IMR-90 (cell line): Measurements from ENCODE around the gene APCDD1. TPM values are rescaled to one million over a fixed set of nuclear protein-coding genes. Genes with fewer than 3 reads are reported as not detected.

Source experiments
- ATAC-seq: fragments of 200-7000 bp; cut with Tn5 transposase; 2 replicates; pipeline ENCODE4 v1.9.1; 2020; ENCODE audit warnings: low read depth, mild to moderate bottlenecking, moderate library complexity
- BruUV-seq: library from RNA; stranded (reverse); fragments of 400-500 nt; replicated peaks from 2 replicates; lab custom pipeline; 2021; lab: Mats Ljungman, UMichigan
- CTCF ChIA-PET: fragments of 300-600 bp; formaldehyde crosslinking; extraction: SDS; loops from one replicate; lab custom pipeline; 2021; ENCODE audit warnings: antibody characterized with exemption; lab: Yijun Ruan, JAX
- POLR2A ChIA-PET: fragments of 300-600 bp; sonication (Branson Sonifier 250); formaldehyde crosslinking; loops from one replicate; lab custom pipeline; 2022; ENCODE audit warnings: antibody characterized with exemption; ENCODE audit not compliant: unreplicated experiment; lab: Charles Lee
- DNase-seq: peaks from one replicate; pipeline ENCODE4 v3.0.0; 2013
- H2AFZ ChIP-seq: replicated peaks from 2 replicates; pipeline ENCODE3; 2013; ENCODE audit warnings: low read length, mild to moderate bottlenecking; ENCODE audit not compliant: poor library complexity
- H2AK5ac ChIP-seq: 2 replicates; pipeline ENCODE4 v1.6.1; 2013; ENCODE audit warnings: low read depth, low read length, inconsistent platforms
- H2AK9ac ChIP-seq: replicated peaks from 2 replicates; pipeline ENCODE3; 2013; ENCODE audit warnings: mild to moderate bottlenecking, low read depth, low read length, moderate library complexity; ENCODE audit not compliant: poor library complexity
- H2BK120ac ChIP-seq: 2 replicates; pipeline ENCODE4 v1.6.1; 2013; ENCODE audit warnings: low read depth, low read length, inconsistent platforms
- H2BK15ac ChIP-seq: 3 replicates; pipeline ENCODE4 v1.6.1; 2013; ENCODE audit warnings: low read depth, low read length, inconsistent platforms
- H2BK20ac ChIP-seq: 2 replicates; pipeline ENCODE4 v1.6.1; 2013; ENCODE audit warnings: low read depth, mild to moderate bottlenecking, inconsistent platforms, low read length, moderate library complexity
- H2BK5ac ChIP-seq: 2 replicates; pipeline ENCODE4 v1.6.1; 2013; ENCODE audit warnings: mild to moderate bottlenecking, low read depth, low read length, inconsistent platforms; ENCODE audit not compliant: poor library complexity, severe bottlenecking
- H3K14ac ChIP-seq: replicated peaks from 2 replicates; pipeline ENCODE4 v1.6.1; 2013; ENCODE audit warnings: low read depth, low read length, inconsistent platforms
- H3K18ac ChIP-seq: 2 replicates; pipeline ENCODE4 v1.6.1; 2013; ENCODE audit warnings: low read depth, low read length, control low read depth
- H3K23ac ChIP-seq: 2 replicates; pipeline ENCODE4 v1.6.1; 2013; ENCODE audit warnings: low read depth, low read length, inconsistent platforms
- H3K27ac ChIP-seq: 2 replicates; pipeline ENCODE4 v1.5.1; 2013; ENCODE audit warnings: mild to moderate bottlenecking, control low read depth, low read length; ENCODE audit not compliant: insufficient read depth
- H3K27me3 ChIP-seq: 2 replicates; pipeline ENCODE4 v1.6.1; 2013; ENCODE audit warnings: low read length; ENCODE audit not compliant: control insufficient read depth, insufficient read depth
- H3K36me3 ChIP-seq: 2 replicates; pipeline ENCODE4 v1.6.1; 2013; ENCODE audit warnings: low read length, mixed read lengths; ENCODE audit not compliant: control insufficient read depth, insufficient read depth
- H3K4ac ChIP-seq: 2 replicates; pipeline ENCODE4 v1.6.1; 2013; ENCODE audit warnings: low read depth, low read length, inconsistent platforms
- H3K4me1 ChIP-seq: 2 replicates; pipeline ENCODE4 v1.6.1; 2013; ENCODE audit warnings: low read length, mixed read lengths; ENCODE audit not compliant: control insufficient read depth, insufficient read depth
- H3K4me2 ChIP-seq: 2 replicates; pipeline ENCODE4 v1.6.1; 2013; ENCODE audit warnings: low read depth, mild to moderate bottlenecking, control low read depth, low read length, moderate library complexity
- H3K4me3 ChIP-seq: 2 replicates; pipeline ENCODE4 v1.5.1; 2013; ENCODE audit warnings: low read depth, mild to moderate bottlenecking, control low read depth, low read length, moderate library complexity; ENCODE audit not compliant: insufficient read depth
- H3K56ac ChIP-seq: 2 replicates; pipeline ENCODE4 v1.6.1; 2013; ENCODE audit warnings: low read length, inconsistent platforms; ENCODE audit not compliant: insufficient read depth; ENCODE audit errors: extremely low read depth
- H3K79me1 ChIP-seq, 2 experiments: 2 replicates each; pipeline ENCODE4 v1.6.1; 2013; ENCODE audit warnings: low read length in 2 of 2, inconsistent platforms in 1 of 2, low read depth in 1 of 2
- H3K9ac ChIP-seq: 2 replicates; pipeline ENCODE4 v1.6.1; 2013; ENCODE audit warnings: low read depth, low read length, control low read depth
- H3K9me1 ChIP-seq: 2 replicates; pipeline ENCODE4 v1.6.1; 2013; ENCODE audit warnings: low read length, inconsistent platforms; ENCODE audit not compliant: insufficient read depth
- H3K9me3 ChIP-seq: 2 replicates; pipeline ENCODE4 v1.6.1; 2013; ENCODE audit warnings: low read length; ENCODE audit not compliant: control insufficient read depth, insufficient read depth
- H4K20me1 ChIP-seq: 2 replicates; pipeline ENCODE4 v1.6.1; 2013; ENCODE audit warnings: low read length, inconsistent platforms; ENCODE audit not compliant: insufficient read depth
- H4K5ac ChIP-seq: 2 replicates; pipeline ENCODE4 v1.6.1; 2013; ENCODE audit warnings: mild to moderate bottlenecking, low read depth, low read length, control low read depth
- H4K8ac ChIP-seq, 2 experiments: 2 replicates each; pipeline ENCODE4 v1.6.1; 2013; ENCODE audit warnings: low read depth in 2 of 2, low read length in 2 of 2, control low read depth in 1 of 2, inconsistent platforms in 1 of 2
- H4K91ac ChIP-seq: 2 replicates; pipeline ENCODE4 v1.6.1; 2013; ENCODE audit warnings: low read depth, low read length, inconsistent platforms; ENCODE audit not compliant: insufficient read depth
- BHLHE40 ChIP-seq: fragments of 150-350 bp; IDR thresholded peaks from 2 replicates; pipeline ENCODE4 v1.6.1; 2016; ENCODE audit warnings: mild to moderate bottlenecking, low read depth, low read length
- CEBPB ChIP-seq: IDR thresholded peaks from 2 replicates; pipeline ENCODE4 v1.6.1; 2012; ENCODE audit warnings: low read depth, low read length, improper control_type of control experiment
- CHD1 ChIP-seq: IDR thresholded peaks from 2 replicates; pipeline ENCODE4 v1.6.1; 2012; ENCODE audit warnings: low read depth, low read length, improper control_type of control experiment
- CTCF ChIP-seq: conservative IDR thresholded peaks from 2 replicates; pipeline ENCODE4 v1.5.1; 2012; ENCODE audit warnings: mild to moderate bottlenecking, low read depth, low read length, improper control_type of control experiment
- FOS ChIP-seq: fragments of 150-350 bp; IDR thresholded peaks from 2 replicates; pipeline ENCODE4 v1.6.1; 2016; ENCODE audit warnings: low read depth, low read length
- MAFK ChIP-seq: IDR thresholded peaks from 2 replicates; pipeline ENCODE4 v1.6.1; 2012; ENCODE audit warnings: low read depth, low read length, improper control_type of control experiment
- MAZ ChIP-seq: IDR thresholded peaks from 2 replicates; pipeline ENCODE4 v1.6.1; 2012; ENCODE audit warnings: low read depth, mild to moderate bottlenecking, low read length, improper control_type of control experiment, moderate library complexity, borderline replicate concordance
- MXI1 ChIP-seq: IDR thresholded peaks from 2 replicates; pipeline ENCODE4 v1.6.1; 2012; ENCODE audit warnings: low read depth, mild to moderate bottlenecking, low read length, moderate library complexity, borderline replicate concordance
- NFE2L2 ChIP-seq: fragments of 150-350 bp; IDR thresholded peaks from 2 replicates; pipeline ENCODE4 v1.6.1; 2016; ENCODE audit warnings: low read depth, mild to moderate bottlenecking, low read length
- POLR2A ChIP-seq: IDR thresholded peaks from 2 replicates; pipeline ENCODE4 v1.6.1; 2012; ENCODE audit warnings: mild to moderate bottlenecking, low read depth, low read length
- RAD21 ChIP-seq: IDR thresholded peaks from 2 replicates; pipeline ENCODE4 v1.6.1; 2012; ENCODE audit warnings: low read length, improper control_type of control experiment
- RCOR1 ChIP-seq: IDR thresholded peaks from 2 replicates; pipeline ENCODE4 v1.6.1; 2012; ENCODE audit warnings: mild to moderate bottlenecking, low read length, improper control_type of control experiment; ENCODE audit not compliant: insufficient replicate concordance
- RFX5 ChIP-seq: IDR thresholded peaks from 2 replicates; pipeline ENCODE4 v1.8.0; 2012; ENCODE audit warnings: low read depth, mild to moderate bottlenecking, low read length, moderate library complexity
- SMC3 ChIP-seq: fragments of 150-350 bp; IDR thresholded peaks from 2 replicates; pipeline ENCODE4 v1.6.1; 2016; ENCODE audit warnings: low read depth, mild to moderate bottlenecking, antibody characterized with exemption, low read length, moderate library complexity
- USF2 ChIP-seq: fragments of 150-350 bp; IDR thresholded peaks from 2 replicates; pipeline ENCODE4 v1.6.1; 2017; ENCODE audit warnings: mild to moderate bottlenecking, antibody characterized with exemption, low read length, low read depth
- WGBS, 2 experiments: methylation state at CpG; one replicate each; pipeline versions ENCODE4 v1.1.5 to v1.1.7; 2013; ENCODE audit warnings: missing lambda C conversion rate in 2 of 2; ENCODE audit not compliant: insufficient read length in 1 of 2; ENCODE audit errors: extremely low coverage in 2 of 2; 5-methylcytosine and 5-hydroxymethylcytosine counted together
- dilution Hi-C: fragments of 300-500 bp; cut with HindIII; formaldehyde crosslinking; loops from one replicate; pipeline ENCODE4 v1.14.3; 2018; ENCODE audit warnings: low sequenced_read_pairs; ENCODE audit not compliant: unreplicated experiment
- in situ Hi-C: fragments of 300-500 bp; cut with MboI; formaldehyde crosslinking; loops from 3 replicates; pipeline ENCODE4 v1.14.3; 2019; ENCODE audit warnings: low sequenced_read_pairs, inconsistent platforms, mixed read lengths
- intact Hi-C: fragments of 100-400 bp; cut with micrococcal nuclease; formaldehyde crosslinking; loops from 2 replicates; pipeline ENCODE4 v1.10.0; 2022
- polyA plus RNA-seq, 3 experiments: library from polyadenylated mRNA; depleted of rRNA; stranded (reverse); fragments of >200 nt; gene quantifications; 2 replicates each; pipeline ENCODE4 v1.2.3, GENCODE V29; 2012; ENCODE audit warnings: low replicate concordance in 1 of 3
- total RNA-seq: library from RNA; depleted of rRNA; stranded (reverse); fragments of >200 nt; gene quantifications from 2 replicates; pipeline ENCODE4 v1.2.3, GENCODE V29; 2012
- TF ChIP-seq, protein P1 (sequence below): fragments of 150-350 bp; IDR thresholded peaks from 2 replicates; pipeline ENCODE4 v1.6.1; 2016; ENCODE audit warnings: low read depth, mild to moderate bottlenecking, low read length, moderate library complexity, borderline replicate concordance

Gene APCDD1
- total and polyA plus RNA-seq, 2 of the 4 experiments (the other 2 are of a cell fraction): 1.1 to 2.2 TPM

DNA sequence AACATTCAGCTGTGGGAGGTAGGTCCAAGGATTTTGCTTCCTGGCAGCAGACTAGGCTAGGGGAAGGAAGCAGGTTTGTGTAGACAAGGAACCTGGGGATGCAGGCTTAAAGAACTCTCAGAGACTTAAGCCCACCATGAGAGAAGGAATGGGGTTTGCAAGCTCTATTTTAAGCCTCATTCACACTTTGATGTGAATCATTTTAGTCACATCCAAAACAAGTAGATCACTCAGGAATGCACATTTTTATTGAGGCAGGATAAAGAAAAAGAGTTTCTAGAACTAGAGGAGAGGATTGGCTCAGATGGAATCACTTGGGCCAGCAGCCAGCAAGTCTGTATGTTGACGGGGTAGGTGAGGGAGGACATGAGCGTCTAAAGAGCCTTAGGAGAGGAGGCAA lies 68.1 kb downstream of the APCDD1 start:
- H3K4me2 ChIP-seq: no peak overlapping the region
- H4K91ac ChIP-seq: no peak overlapping the region
- no peak overlapping the region for H3K56ac ChIP-seq
- no peak overlapping the region for H2BK20ac ChIP-seq
- H2BK15ac ChIP-seq: no peak overlapping the region
- no peak overlapping the region for H4K5ac ChIP-seq
- CTCF ChIA-PET: interaction anchor here (0.7 kb wide), 1 partner anchor 551 kb away, joined by 3 read pairs; no protein-coding TSS in a partner anchor
- no peak overlapping the region for H3K4ac ChIP-seq
- no peak overlapping the region for H3K4me3 ChIP-seq
- H3K23ac ChIP-seq: no peak overlapping the region
- no peak overlapping the region for H2AK5ac ChIP-seq
- ATAC-seq: no peak
- H3K27me3 ChIP-seq: no peaks in the 10 kb centered on the region
- DNase-seq: no peak
- no peaks in the 10 kb centered on the region for H3K36me3 ChIP-seq
- H2BK5ac ChIP-seq: no peak overlapping the region
- H3K79me1 ChIP-seq: peaks cover 4 to 10% of the 10 kb centered on the region in 2 experiments; a peak in 3 of 4 replicates
- POLR2A ChIA-PET: no interaction called here
- no peak overlapping the region for H4K8ac ChIP-seq
- H3K18ac ChIP-seq: no peak overlapping the region
- TF ChIP-seq BHLHE40 (no peak), RCOR1 (no peak), MAFK (no peak), CEBPB (no peak), SMC3 (no peak), CTCF (no peak), MAZ (no peak), FOS (no peak), NFE2L2 (no peak), MXI1 (no peak), RFX5 (no peak), POLR2A (no peak), CHD1 (no peak), RAD21 (no peak), USF2 (no peak)
- TF ChIP-seq, protein P1, sequence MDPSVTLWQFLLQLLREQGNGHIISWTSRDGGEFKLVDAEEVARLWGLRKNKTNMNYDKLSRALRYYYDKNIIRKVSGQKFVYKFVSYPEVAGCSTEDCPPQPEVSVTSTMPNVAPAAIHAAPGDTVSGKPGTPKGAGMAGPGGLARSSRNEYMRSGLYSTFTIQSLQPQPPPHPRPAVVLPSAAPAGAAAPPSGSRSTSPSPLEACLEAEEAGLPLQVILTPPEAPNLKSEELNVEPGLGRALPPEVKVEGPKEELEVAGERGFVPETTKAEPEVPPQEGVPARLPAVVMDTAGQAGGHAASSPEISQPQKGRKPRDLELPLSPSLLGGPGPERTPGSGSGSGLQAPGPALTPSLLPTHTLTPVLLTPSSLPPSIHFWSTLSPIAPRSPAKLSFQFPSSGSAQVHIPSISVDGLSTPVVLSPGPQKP: no peak
- peaks cover 8% of the 10 kb centered on the region; the same call in 1 of the 2 replicates for H4K20me1 ChIP-seq
- no peak overlapping the region for H2AFZ ChIP-seq
- H3K14ac ChIP-seq: no peak overlapping the region; the same call in 1 of the 2 replicates
- BruUV-seq: no TSS peak
- H2BK120ac ChIP-seq: no peak overlapping the region
- H2AK9ac ChIP-seq: no peak overlapping the region
- peaks cover 10% of the 10 kb centered on the region for H3K4me1 ChIP-seq
- in situ Hi-C loops (loop anchor here (5.0 kb wide), 1 partner anchor 550 kb away; no protein-coding TSS in a partner anchor), dilution Hi-C loops (loop anchor here (25.0 kb wide), 1 partner anchor 535 kb away; no protein-coding TSS in a partner anchor), intact Hi-C loops (loop anchor here (5.0 to 10.0 kb wide), 3 partner anchors 400 to 838 kb away; no protein-coding TSS in a partner anchor)
- peaks cover 8% of the 10 kb centered on the region for H3K9me1 ChIP-seq
- H3K27ac ChIP-seq: no peak overlapping the region
- no peaks in the 10 kb centered on the region; the same call in 1 of the 2 replicates for H3K9me3 ChIP-seq
- no peak overlapping the region for H3K9ac ChIP-seq
- WGBS, 2 experiments: 71% methylated on average over 1 of the region's 2 CpGs; no CpG with 5 or more reads in 1 of the 2 experiments
